SW 1271 (cell line): ENCODE data around the gene TAF1.
"Not testable (repeated sequence)": the region's sequence is repeated elsewhere in the genome, so short reads cannot be mapped to it uniquely, and the experiment has no call there.

Experiments
- DNase-seq, 2 experiments: peaks; one replicate each; lab custom pipeline; 2025; lab: John Stamatoyannopoulos, UW

TAF1 gene

DNA sequence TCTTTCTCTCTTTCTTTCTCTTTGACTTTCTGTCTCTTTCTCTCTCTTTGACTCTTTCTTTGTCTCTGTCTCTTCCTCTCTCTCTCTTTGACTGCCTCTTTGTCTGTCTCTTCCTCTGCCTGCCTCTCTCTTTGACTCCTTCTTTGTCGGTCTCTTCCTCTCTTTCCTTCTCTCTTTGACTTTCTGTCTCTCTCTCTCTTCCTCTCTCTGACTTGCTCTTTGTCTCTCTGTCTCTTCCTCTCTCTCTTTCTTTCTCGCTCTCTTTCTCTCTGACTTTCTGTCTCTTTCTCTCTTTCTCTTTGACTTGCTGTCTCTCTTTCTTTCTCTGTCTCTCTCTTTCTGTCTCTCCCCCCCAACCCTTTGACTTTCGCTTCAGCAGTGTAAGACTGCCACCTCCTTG, 130.3 kb downstream of the TAF1 start:
- DNase-seq = no peak

DNA sequence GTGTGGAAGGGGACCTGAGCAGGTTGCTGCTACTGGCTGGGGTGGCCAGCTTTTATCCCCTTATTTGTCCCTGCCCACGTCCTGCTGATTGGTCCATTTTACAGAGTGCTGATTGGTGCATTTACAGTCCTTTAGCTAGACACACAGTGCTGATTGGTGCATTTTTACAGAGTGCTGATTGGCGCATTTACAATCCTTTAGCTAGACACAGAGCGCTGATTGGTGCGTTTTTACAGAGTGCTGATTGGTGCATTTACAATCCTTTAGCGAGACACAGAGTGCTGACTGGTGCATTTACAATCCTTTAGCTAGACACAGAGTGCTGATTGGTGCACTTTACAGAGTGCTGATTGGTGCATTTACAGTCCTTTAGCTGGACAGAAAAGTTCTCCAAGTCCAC, 135.9 kb downstream of the TAF1 start:
- not testable (repeated sequence) for DNase-seq

DNA sequence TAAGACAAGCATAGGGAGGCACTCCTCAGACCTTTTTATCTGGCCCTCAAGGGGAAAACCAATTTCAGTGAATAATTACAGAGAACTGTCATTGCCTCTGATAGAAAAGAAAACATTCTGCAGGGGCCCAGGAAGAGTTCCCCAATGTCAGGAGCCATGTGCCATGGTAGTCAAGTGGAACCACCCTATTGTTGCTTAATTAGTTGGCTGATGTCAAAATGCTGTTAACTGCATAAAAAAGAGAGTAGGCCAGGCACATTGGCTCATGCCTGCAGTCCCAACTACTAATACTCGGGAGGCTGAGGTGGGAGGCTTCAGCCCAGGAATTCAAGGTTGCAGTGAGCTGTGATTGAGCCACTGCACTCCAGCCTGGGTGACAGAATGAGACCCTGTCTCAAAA, 138.2 kb downstream of the TAF1 start:
- DNase-seq = no peak

DNA sequence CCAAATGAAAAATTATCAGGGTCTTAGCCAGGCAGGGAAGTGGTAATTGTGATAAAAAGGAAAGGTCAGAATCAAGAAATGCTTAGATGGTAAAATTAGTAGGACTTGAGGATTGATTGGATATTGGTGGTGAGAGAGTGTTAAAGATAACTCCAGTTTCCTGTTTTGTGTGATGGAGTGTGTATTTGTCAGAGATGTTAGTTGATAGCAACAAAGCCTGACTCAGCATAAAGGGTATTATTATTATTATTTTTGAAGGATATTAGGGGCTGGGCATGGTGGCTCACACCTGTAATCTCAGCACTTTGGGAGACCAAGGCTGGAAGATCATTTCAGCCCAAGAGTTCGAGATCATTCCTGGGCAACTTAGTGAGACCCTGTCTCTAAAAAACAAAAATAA, 143.1 kb downstream of the TAF1 start:
- DNase-seq = no peak

GRCh38 chrX:71510161-71510560, 144.0 kb downstream of the TAF1 start:
- DNase-seq = no peak

- DNase-seq = not testable (repeated sequence)
Measured at GRCh38 chrX:71513731-71514130, 147.6 kb downstream of the TAF1 start.

DNA sequence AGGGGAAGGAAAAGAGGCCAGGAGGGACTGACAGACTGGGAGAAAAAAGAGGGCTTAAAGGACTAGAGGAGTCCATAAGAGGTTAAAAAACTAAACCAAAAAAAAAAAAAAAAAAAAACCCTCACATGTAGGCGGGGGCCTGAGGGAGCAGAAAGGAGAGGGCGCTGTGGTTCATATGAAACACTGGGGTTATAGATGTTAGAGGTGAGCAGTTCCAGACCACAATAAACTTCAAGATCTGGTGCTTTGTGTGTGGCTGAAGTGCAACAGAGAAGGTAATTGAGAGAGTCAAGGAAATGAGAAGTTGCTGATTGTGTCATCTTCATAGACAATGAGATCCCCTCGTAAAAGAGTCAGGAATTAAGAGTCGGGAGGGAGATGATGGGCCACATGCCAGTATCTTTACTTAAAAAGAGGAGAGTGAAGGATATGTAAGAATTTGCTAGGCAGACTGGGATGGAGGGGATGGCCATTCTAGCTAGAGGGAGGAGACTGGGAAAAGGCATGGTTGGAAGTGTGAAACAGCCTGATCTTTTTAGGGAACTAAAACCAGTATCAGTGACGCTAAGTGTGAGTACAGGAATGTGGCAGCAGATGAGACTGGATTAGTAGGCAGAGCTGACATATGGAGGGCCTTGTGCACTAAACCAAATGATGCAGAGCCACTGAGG, 148.3 kb downstream of the TAF1 start:
- DNase-seq = no peak

- no peak for DNase-seq
Measured at GRCh38 chrX:71515038-71515396, 148.9 kb downstream of the TAF1 start.
